Lung (tissue), 12 donors: ENCODE results near the gene NLRP5. TPM values are rescaled to one million over a fixed set of nuclear protein-coding genes. Genes with fewer than 3 reads are reported as not detected.
A peak's percentile ranks its signal among the peaks of the same experiment; 100 is the strongest.
"Not testable (repeated sequence)": the region's sequence is repeated elsewhere in the genome, so short reads cannot be mapped to it uniquely, and the experiment has no call there.

Source experiments
- ATAC-seq: fragments of 200-7000 bp; cut with Tn5 transposase; one replicate; pipeline ENCODE4 v1.9.1; 2020; ENCODE audit warnings: moderate number of reproducible peaks; ENCODE audit not compliant: insufficient read depth, low FRiP score
- DNase-seq, 3 donors: peaks; one replicate each; pipeline ENCODE4 v3.0.0-alpha.2; 2013 to 2017
- H3K27ac ChIP-seq, 2 donors: one replicate each; pipeline ENCODE4 v1.5.1; 2013; ENCODE audit warnings: mild to moderate bottlenecking in 2 of 2, moderate library complexity in 2 of 2, control low read depth in 1 of 2, inconsistent platforms in 1 of 2, low read depth in 1 of 2, low read length in 1 of 2
- H3K27me3 ChIP-seq, 3 donors: one replicate each; pipeline ENCODE4 v1.5.1; 2013; ENCODE audit warnings: low read length in 2 of 3; ENCODE audit not compliant: control insufficient read depth in 3 of 3, insufficient read depth in 3 of 3
- H3K36me3 ChIP-seq, 4 donors: one replicate each; pipeline ENCODE4 v1.5.1; 2013; ENCODE audit warnings: low read length in 4 of 4, mild to moderate bottlenecking in 1 of 4, moderate library complexity in 1 of 4; ENCODE audit not compliant: control insufficient read depth in 4 of 4, insufficient read depth in 4 of 4
- H3K4me1 ChIP-seq, 5 donors: one replicate each; pipeline ENCODE4 v1.5.1; 2013; ENCODE audit warnings: low read length in 5 of 5, mild to moderate bottlenecking in 2 of 5, moderate library complexity in 1 of 5; ENCODE audit not compliant: control insufficient read depth in 5 of 5, insufficient read depth in 5 of 5
- H3K4me3 ChIP-seq: one replicate; pipeline ENCODE4 v1.5.1; 2013; ENCODE audit warnings: mild to moderate bottlenecking, control low read depth, moderate library complexity
- H3K9ac ChIP-seq, 2 donors: one replicate each; pipeline ENCODE4 v1.5.1; 2013; ENCODE audit warnings: low read length in 2 of 2, control low read depth in 1 of 2; ENCODE audit not compliant: insufficient read depth in 1 of 2
- H3K9me3 ChIP-seq, 4 donors: one replicate each; pipeline ENCODE4 v1.5.1; 2013; ENCODE audit warnings: low read length in 3 of 4, mild to moderate bottlenecking in 1 of 4, moderate library complexity in 1 of 4; ENCODE audit not compliant: control insufficient read depth in 4 of 4, insufficient read depth in 3 of 4
- WGBS, 2 donors: extraction: QIAGEN DNeasy Blood & Tissue Kit; methylation state at CpG; one replicate each; pipeline ENCODE4 v1.1.7; 2013; 5-methylcytosine and 5-hydroxymethylcytosine counted together
- polyA plus RNA-seq, 2 donors: library from polyadenylated mRNA; stranded (reverse); fragments of 200-250 nt; gene quantifications; one replicate each; pipeline ENCODE4 v1.2.1, GENCODE V29; 2013
- total RNA-seq, 2 donors: library from RNA; depleted of rRNA in 1 of 2; stranded (reverse); fragments of >200 nt in 1 of 2; gene quantifications; one replicate each; pipeline ENCODE4 v1.2.1, GENCODE V29; 2014 to 2021
- TF ChIP-seq, protein P1 (sequence below): IDR thresholded peaks from 2 replicates; pipeline ENCODE4 v1.5.1; 2012; ENCODE audit warnings: mild to moderate bottlenecking; ENCODE audit errors: control extremely low read depth, extremely low read depth
- donor health status: control.
- donor health status: control.
- donor health status: Bipolar disorder and iron deficiency.
- donor health status: healthy.
- donor health status: DM: yes; HTN: yes; CAD: no.

Gene NLRP5
- total and polyA plus RNA-seq, 4 donors, result not detected

- no peak overlapping the region for H3K9ac ChIP-seq
- no peaks in the 10 kb centered on the region for H3K36me3 ChIP-seq
- H3K27ac ChIP-seq, result no peak overlapping the region
- TF ChIP-seq, protein P1, sequence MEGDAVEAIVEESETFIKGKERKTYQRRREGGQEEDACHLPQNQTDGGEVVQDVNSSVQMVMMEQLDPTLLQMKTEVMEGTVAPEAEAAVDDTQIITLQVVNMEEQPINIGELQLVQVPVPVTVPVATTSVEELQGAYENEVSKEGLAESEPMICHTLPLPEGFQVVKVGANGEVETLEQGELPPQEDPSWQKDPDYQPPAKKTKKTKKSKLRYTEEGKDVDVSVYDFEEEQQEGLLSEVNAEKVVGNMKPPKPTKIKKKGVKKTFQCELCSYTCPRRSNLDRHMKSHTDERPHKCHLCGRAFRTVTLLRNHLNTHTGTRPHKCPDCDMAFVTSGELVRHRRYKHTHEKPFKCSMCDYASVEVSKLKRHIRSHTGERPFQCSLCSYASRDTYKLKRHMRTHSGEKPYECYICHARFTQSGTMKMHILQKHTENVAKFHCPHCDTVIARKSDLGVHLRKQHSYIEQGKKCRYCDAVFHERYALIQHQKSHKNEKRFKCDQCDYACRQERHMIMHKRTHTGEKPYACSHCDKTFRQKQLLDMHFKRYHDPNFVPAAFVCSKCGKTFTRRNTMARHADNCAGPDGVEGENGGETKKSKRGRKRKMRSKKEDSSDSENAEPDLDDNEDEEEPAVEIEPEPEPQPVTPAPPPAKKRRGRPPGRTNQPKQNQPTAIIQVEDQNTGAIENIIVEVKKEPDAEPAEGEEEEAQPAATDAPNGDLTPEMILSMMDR, result no peak
- 35 to 39% methylated on average over 1 of the region's 1 CpG for WGBS, 2 donors
- no peaks in the 10 kb centered on the region for H3K27me3 ChIP-seq
- peak in 1 of 3 donors; percentile 0 for DNase-seq
- H3K9me3 ChIP-seq, result peaks cover 0 to 4% (median 0%) of the 10 kb centered on the region in 4 donors
- no peak for ATAC-seq
- no peaks in the 10 kb centered on the region for H3K4me1 ChIP-seq
- no peak overlapping the region for H3K4me3 ChIP-seq
Observed at GRCh38 chr19:55993492-55993891, 6.9 kb downstream of the NLRP5 start.

DNA sequence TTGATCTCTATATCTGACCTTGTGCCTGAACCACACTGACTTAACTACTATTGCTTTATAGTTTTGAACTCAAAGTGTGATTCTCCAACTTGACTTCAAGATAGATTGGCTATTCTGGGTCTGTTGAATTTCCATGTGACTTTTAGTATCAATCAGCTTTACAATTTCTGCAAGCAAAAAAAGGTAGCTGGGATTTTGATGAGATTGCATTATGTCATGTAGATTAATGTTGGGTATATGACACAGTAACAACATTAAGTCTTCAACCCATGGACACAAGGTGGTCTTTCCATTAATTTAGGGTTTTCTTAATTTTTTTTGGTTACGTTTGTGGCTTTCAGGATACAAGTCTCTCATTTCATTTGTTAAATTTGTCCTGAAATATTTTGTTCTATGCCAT is 28.2 kb downstream of the NLRP5 start:
- Histone ChIP-seq H3K27ac (no peak overlapping the region), H3K4me1 (no peaks in the 10 kb centered on the region), H3K36me3 (no peaks in the 10 kb centered on the region), H3K4me3 (no peak overlapping the region), H3K9ac (no peak overlapping the region), H3K9me3 (peaks cover 0 to 5% (median 0%) of the 10 kb centered on the region in 4 donors), H3K27me3 (no peaks in the 10 kb centered on the region)
- ATAC-seq (no peak), DNase-seq (no peak)
- TF ChIP-seq, protein P1, result no peak
- WGBS, 2 donors, result 76 to 84% methylated on average over 1 of the region's 1 CpG

DNA sequence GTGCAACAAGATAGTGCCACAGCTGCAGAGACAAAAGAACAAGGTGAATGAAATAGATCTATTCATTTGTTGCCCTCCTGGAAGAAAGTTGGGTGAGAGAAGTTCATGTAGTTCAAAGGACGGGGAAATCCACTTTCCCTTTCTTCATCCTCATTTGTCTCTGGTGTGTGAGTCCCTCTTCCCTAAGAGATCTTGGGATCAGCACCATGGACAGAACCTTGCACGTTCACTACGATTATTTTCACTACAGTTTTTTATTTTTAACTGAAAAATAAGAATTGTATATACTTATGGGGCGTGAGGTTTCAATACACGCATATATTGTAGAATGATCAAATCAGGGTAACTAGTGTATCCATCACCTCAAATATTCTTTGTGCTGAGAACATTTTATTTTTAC is 29.2 kb downstream of the NLRP5 start:
- peak in 1 of 3 donors; percentile 18 for DNase-seq
- Histone ChIP-seq H3K27ac (no peak overlapping the region), H3K4me3 (no peak overlapping the region), H3K36me3 (no peaks in the 10 kb centered on the region), H3K4me1 (no peaks in the 10 kb centered on the region), H3K9me3 (peaks cover 0 to 2% (median 0%) of the 10 kb centered on the region in 4 donors), H3K9ac (no peak overlapping the region), H3K27me3 (no peaks in the 10 kb centered on the region)
- 26 to 54% methylated on average over 5 of the region's 5 CpGs for WGBS, 2 donors
- TF ChIP-seq, protein P1, result no peak
- no peak for ATAC-seq

DNA sequence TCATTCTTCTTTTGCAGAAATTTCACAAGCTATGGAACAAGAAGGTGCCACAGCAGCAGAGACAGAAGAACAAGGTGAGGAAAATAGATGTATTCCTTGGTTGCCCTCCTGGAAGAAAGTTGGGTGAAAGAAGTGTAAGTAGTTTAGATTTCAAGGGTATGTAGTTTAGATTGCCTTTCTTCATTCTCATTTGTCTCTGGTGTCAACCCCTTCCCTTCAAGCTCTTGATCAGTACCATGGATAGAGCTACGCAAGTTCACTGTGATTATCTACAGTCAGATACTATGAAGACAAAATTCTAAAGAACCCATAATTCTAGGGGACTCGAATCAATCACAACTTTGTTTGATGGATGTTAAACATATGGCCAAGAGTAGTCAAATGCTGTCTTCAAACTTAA is 32.8 kb downstream of the NLRP5 start:
- not testable (repeated sequence) for H3K27me3 ChIP-seq, H3K9me3 ChIP-seq, H3K9ac ChIP-seq, DNase-seq, ATAC-seq, H3K27ac ChIP-seq, H3K36me3 ChIP-seq, H3K4me3 ChIP-seq, H3K4me1 ChIP-seq
- 78 to 90% methylated on average over 2 of the region's 2 CpGs for WGBS, 2 donors

- not testable (repeated sequence) for H3K4me1 ChIP-seq, H3K9me3 ChIP-seq, H3K36me3 ChIP-seq, H3K27ac ChIP-seq, H3K9ac ChIP-seq, ATAC-seq, H3K4me3 ChIP-seq, H3K27me3 ChIP-seq, DNase-seq
- WGBS, 2 donors, result 64 to 71% methylated on average over 6 to 7 of the region's 7 CpGs
Observed at GRCh38 chr19:56020355-56020975, 33.9 kb downstream of the NLRP5 start.
